GM19240 (cell line): ENCODE measurements around the gene LRRC3B.
"Not testable (repeated sequence)": the region's sequence is repeated elsewhere in the genome, so short reads cannot be mapped to it uniquely, and the experiment has no call there.

ENCODE experiments used
- DNase-seq: peaks from one replicate; pipeline ENCODE4 v3.0.0; 2011; ENCODE audit warnings: low spot score; ENCODE audit not compliant: insufficient read length

Gene LRRC3B

GRCh38 chr3:26622621-26623418 lies at the start of gene LRRC3B:
LRRC3B (plus strand) TSS chr3:26622772; CDS start chr3:26709673, 86,901 bp downstream.
- DNase-seq: no peak

- no peak for DNase-seq
These were observed 47.8 kb upstream of the LRRC3B start for GRCh38 chr3:26574766-26575165.

- no peak for DNase-seq
These were observed 43.5 kb upstream of the LRRC3B start for GRCh38 chr3:26579116-26579515.

GRCh38 chr3:26587571-26587970 lies 35.0 kb upstream of the LRRC3B start:
- no peak for DNase-seq

- DNase-seq: no peak
These were observed 33.6 kb upstream of the LRRC3B start for GRCh38 chr3:26588931-26589330.

GRCh38 chr3:26589678-26590077 lies 32.9 kb upstream of the LRRC3B start:
- no peak for DNase-seq

GRCh38 chr3:26590919-26591484 lies 31.6 kb upstream of the LRRC3B start:
- DNase-seq: no peak

GRCh38 chr3:26591926-26592325 lies 30.6 kb upstream of the LRRC3B start:
- DNase-seq: no peak

DNA sequence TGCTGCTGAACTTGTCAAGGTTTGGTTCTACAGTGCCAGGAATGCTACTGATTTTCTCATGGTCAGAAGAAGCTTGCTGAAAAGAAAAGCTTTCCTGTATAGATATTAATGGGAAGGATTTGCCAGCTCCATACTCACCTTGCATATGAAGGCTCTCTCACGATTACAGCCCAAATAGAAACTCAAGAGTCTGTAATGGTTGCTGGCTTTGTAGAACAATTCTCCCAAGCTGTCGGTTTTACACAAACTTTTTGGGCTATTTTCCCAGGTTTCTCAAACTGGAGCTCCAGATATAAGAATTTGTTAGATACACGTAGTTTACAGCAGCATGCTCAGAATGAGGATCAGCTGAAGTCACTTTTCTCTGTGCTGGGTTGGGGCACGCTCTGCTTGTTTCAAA lies 30.1 kb upstream of the LRRC3B start:
- no peak for DNase-seq

DNA sequence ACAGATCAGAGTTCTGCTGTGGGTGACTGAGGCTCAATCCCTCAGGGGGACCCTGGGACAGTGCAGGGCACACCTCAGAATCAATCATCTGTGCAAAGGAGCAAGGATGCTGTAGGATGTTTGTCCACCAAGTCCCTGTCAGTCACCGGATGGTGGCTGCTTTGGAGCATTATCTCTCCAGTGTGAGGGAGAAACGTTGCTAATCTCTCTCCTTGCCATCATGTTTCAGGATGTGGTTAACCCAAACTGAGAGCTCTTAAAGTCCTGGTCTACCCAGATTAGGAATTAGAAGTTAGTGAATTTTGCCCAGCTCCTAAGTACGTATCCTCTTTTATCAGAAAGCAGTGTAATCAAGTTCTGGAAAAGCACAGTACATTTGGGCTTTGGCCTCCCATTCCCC lies 26.2 kb upstream of the LRRC3B start:
- DNase-seq: no peak

GRCh38 chr3:26603311-26603710 lies 19.3 kb upstream of the LRRC3B start:
- not testable (repeated sequence) for DNase-seq

DNA sequence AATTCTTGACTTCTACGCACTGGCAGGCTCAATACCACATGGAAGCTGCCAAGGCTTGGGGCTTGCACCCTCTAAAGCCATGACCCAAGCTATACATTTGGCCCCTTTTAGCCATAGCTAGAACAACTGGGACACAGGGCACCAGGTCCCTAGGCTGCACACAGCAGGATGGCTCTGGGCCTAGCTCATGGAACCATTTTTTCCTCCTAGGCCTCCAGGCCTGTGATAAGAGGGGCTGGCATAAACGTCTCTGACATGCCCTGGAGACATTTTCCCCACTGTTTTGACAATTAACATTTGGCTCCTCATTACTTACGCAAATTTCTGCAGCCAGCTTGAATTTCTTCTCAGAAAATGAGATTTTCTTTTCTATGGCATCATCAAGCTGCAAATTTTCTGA lies 18.8 kb upstream of the LRRC3B start:
- not testable (repeated sequence) for DNase-seq

- no peak for DNase-seq
These were observed 8.4 kb upstream of the LRRC3B start for GRCh38 chr3:26614006-26614685.

GRCh38 chr3:26621176-26621575 lies 1.4 kb upstream of the LRRC3B start:
- no peak for DNase-seq

DNA sequence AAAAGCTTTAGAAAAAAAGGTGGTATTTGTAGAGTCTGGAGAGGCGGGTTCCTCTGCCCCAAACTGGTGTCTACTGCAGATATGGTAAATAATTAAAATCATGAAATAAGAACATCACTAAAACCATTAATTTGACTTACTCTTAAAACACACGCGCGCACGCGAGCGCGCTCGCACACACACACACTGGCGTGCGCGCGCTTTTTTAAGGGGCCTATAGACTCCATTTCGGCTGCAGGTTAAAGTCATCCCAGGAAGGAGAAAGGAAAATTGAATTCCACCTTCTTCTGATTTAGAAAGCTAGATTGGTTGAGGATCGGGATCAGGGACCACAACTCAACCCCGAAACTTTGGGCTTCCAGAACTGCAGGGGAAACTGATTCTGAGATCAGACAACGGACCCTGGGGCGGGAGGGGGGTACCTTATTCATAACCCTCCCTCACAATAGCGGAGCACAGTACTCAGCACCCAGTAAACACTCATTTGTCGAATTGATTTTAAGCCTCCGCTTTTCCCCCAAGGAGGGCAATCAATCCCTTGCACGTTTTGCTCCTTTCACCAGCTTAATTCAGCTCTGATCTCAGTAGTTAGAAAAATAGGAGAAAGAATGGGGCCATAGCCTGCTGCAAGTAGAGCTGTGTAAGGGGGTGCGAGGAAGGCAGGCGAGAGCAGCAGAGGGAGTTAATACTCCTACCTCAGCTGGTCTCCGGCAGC lies 509 bp upstream of the LRRC3B start:
- no peak for DNase-seq

GRCh38 chr3:26623419-26624208 lies 1.0 kb downstream of the LRRC3B start:
- DNase-seq: no peak

GRCh38 chr3:26624209-26624765 lies 1.7 kb downstream of the LRRC3B start:
- DNase-seq: no peak

DNA sequence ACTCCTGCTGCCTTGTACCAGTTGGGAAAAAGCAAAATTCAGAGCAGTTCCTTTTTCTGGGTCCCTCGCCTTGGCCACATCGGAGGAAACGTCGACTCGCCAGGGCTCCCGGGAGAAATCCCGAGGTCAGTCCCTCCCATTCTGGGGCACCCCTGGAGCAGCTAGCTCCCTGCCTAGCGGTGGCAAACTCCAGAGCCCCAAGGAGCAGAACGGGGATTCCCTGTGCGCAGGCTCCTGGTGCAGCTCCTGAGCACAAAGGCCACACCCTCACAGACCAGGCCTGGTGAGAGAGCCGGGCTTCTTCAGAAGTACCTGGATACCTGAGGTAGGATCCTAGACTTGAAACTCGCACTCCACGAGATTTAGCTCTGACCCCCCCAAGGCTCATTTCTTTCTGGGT lies 2.6 kb downstream of the LRRC3B start:
- DNase-seq: no peak

DNA sequence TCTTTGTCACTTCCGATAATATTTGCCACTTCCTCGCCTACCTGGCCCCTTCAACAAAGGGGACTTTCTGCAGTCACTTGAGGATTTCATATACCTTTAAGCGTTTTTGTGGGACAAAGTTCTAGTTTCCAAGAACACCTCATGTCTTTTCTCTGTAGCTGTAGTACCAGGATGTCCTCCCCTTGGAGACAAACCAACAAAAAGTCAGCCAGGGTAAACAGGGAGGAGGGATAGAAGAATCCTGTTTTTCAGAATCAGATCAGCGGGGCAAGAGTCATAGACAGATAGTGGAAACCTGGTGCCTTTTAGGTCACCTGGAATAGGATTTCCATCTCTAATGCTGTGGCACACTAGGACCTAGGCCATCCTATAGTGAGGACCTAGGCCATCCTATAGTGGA lies 4.5 kb downstream of the LRRC3B start:
- DNase-seq: no peak

GRCh38 chr3:26628915-26629314 lies 6.3 kb downstream of the LRRC3B start:
- no peak for DNase-seq
